Transverse colon (tissue), 4 donors: ENCODE results near the gene AP3B1. TPM values are rescaled to one million over a fixed set of nuclear protein-coding genes. Genes with fewer than 3 reads are reported as not detected.

Experiments used
- DNase-seq: peaks from one replicate; pipeline ENCODE4 v3.0.0-alpha.2; 2019
- H3K27ac ChIP-seq, 4 donors: fragments of 200-600 bp; sonication (generic); 2 replicates each; pipeline ENCODE4 v1.5.1; 2016 to 2018; ENCODE audit warnings: inconsistent platforms in 4 of 4
- H3K27me3 ChIP-seq: fragments of 200-600 bp; sonication (generic); 2 replicates; pipeline ENCODE4 v1.5.1; 2017; ENCODE audit warnings: inconsistent platforms
- H3K36me3 ChIP-seq, 4 donors: fragments of 200-600 bp; sonication (generic); 2 replicates each; pipeline ENCODE4 v1.5.1; 2017 to 2019; ENCODE audit warnings: inconsistent platforms in 4 of 4
- H3K4me1 ChIP-seq, 4 donors: fragments of 200-600 bp; sonication (generic); 2 replicates each; pipeline ENCODE4 v1.5.1; 2017 to 2020; ENCODE audit warnings: inconsistent platforms in 4 of 4
- H3K4me3 ChIP-seq, 4 donors: fragments of 200-600 bp; sonication (generic); 1 replicate in 1 of 4; 2 replicates in 3 of 4; pipeline versions ENCODE4 v1.5.1 to v1.6.1; 2017 to 2019; ENCODE audit warnings: inconsistent platforms in 4 of 4
- H3K9me3 ChIP-seq, 2 donors: fragments of 200-600 bp; sonication (generic); 2 replicates each; pipeline ENCODE4 v1.5.1; 2017 to 2019; ENCODE audit warnings: inconsistent platforms in 2 of 2
- CTCF ChIP-seq, 5 experiments: fragments of 200-600 bp in 3 of 5; fragments of 450-650 bp in 2 of 5; sonication (generic) in 3 of 5; IDR thresholded peaks; 1 replicate in 2 of 5; 2 replicates in 3 of 5; pipeline ENCODE4 v1.5.1; 2016 to 2017; ENCODE audit warnings: antibody characterized with exemption in 5 of 5, inconsistent platforms in 3 of 5, mild to moderate bottlenecking in 2 of 5, moderate library complexity in 1 of 5
- EP300 ChIP-seq: sonication (generic); formaldehyde crosslinking; IDR thresholded peaks from one replicate; pipeline ENCODE4 v1.6.1; 2017; ENCODE audit warnings: antibody characterized with exemption, low read depth
- POLR2A ChIP-seq: fragments of 450-650 bp; IDR thresholded peaks from one replicate; pipeline ENCODE4 v1.6.1; 2016; ENCODE audit warnings: antibody characterized with exemption, mild to moderate bottlenecking, moderate library complexity
- POLR2AphosphoS5 ChIP-seq, 3 donors: sonication (generic); formaldehyde crosslinking; IDR thresholded peaks; one replicate each; pipeline ENCODE4 v1.6.1; 2016; ENCODE audit warnings: antibody characterized with exemption in 3 of 3
- WGBS, 2 donors: methylation state at CpG; one replicate each; pipeline ENCODE4 v1.1.5; 2018; ENCODE audit warnings: low coverage in 1 of 2; 5-methylcytosine and 5-hydroxymethylcytosine counted together
- in situ Hi-C, 4 donors: fragments of 200-750 bp; cut with MboI; loops; one replicate each; pipeline versions ENCODE4 v1.15.0 to v1.15.1; 2017; ENCODE audit warnings: low sequenced_read_pairs in 3 of 4, low pct_ligation_motif_present in 1 of 4, low pct_unique_long_range_greater_than_20kb in 1 of 4
- intact Hi-C: fragments of 100-400 bp; cut with DNase I; formaldehyde crosslinking; loops from one replicate; pipeline ENCODE4 v1.15.1; 2023; ENCODE audit warnings: low total_unique reads
- total RNA-seq, 4 donors: library from RNA; depleted of rRNA; stranded (reverse); fragments of >200 nt; gene quantifications; one replicate each; pipeline ENCODE4 v1.1.0, GENCODE V29; 2016

Gene AP3B1
- total RNA-seq, 4 donors from 2014 or later: 45.7 to 61.3 (median 53.4) TPM

- H3K27ac ChIP-seq: no peak overlapping the region
- WGBS, 2 donors: 81 to 89% methylated on average over 3 of the region's 3 CpGs
- in situ Hi-C loops (no loop called here), intact Hi-C loops (no loop called here)
- H3K4me3 ChIP-seq: no peak overlapping the region
- H3K27me3 ChIP-seq: no peaks in the 10 kb centered on the region
- no peaks in the 10 kb centered on the region for H3K9me3 ChIP-seq
- DNase-seq: no peak
- peaks cover 0 to 30% (median 4%) of the 10 kb centered on the region in 4 donors for H3K36me3 ChIP-seq
- no peaks in the 10 kb centered on the region for H3K4me1 ChIP-seq
- TF ChIP-seq POLR2AphosphoS5 (IDR thresholded peaks at IDR 0.05): no peak
- no peak for TF ChIP-seq CTCF (IDR thresholded peaks at IDR 0.05)
- no peak for TF ChIP-seq POLR2A
- no peak for TF ChIP-seq EP300
Observed at GRCh38 chr5:78108564-78108963, 185.9 kb downstream of the AP3B1 start.

GRCh38 chr5:78103232-78103918 lies 191.1 kb downstream of the AP3B1 start:
- H3K36me3 ChIP-seq: peaks cover 0 to 30% (median 2%) of the 10 kb centered on the region in 4 donors
- 80 to 94% methylated on average over 2 to 4 of the region's 4 CpGs for WGBS, 2 donors
- in situ Hi-C loops: no loop called here
- no peak for TF ChIP-seq POLR2AphosphoS5 (IDR thresholded peaks at IDR 0.05)
- no peak for TF ChIP-seq POLR2A
- no peak for TF ChIP-seq CTCF (IDR thresholded peaks at IDR 0.05)
- TF ChIP-seq EP300: no peak
- H3K9me3 ChIP-seq: no peaks in the 10 kb centered on the region
- intact Hi-C loops: no loop called here
- no peak overlapping the region for H3K4me3 ChIP-seq
- no peaks in the 10 kb centered on the region for H3K27me3 ChIP-seq
- no peak for DNase-seq
- H3K27ac ChIP-seq: no peak overlapping the region
- no peaks in the 10 kb centered on the region for H3K4me1 ChIP-seq

- TF ChIP-seq POLR2A: no peak
- no peak for TF ChIP-seq POLR2AphosphoS5 (IDR thresholded peaks at IDR 0.05)
- TF ChIP-seq CTCF (IDR thresholded peaks at IDR 0.05): no peak
- no peak for TF ChIP-seq EP300
- Histone ChIP-seq H3K4me1 (no peaks in the 10 kb centered on the region), H3K9me3 (no peaks in the 10 kb centered on the region), H3K4me3 (no peak overlapping the region), H3K36me3 (peaks cover 0 to 26% (median 0%) of the 10 kb centered on the region in 4 donors), H3K27ac (no peak overlapping the region), H3K27me3 (no peaks in the 10 kb centered on the region)
- intact Hi-C loops: no loop called here
- no peak for DNase-seq
- in situ Hi-C loops: no loop called here
Observed at GRCh38 chr5:78102500-78102899, 192.0 kb downstream of the AP3B1 start.

GRCh38 chr5:78095125-78095524 lies 199.4 kb downstream of the AP3B1 start:
- H3K4me3 ChIP-seq: no peak overlapping the region
- no peak overlapping the region for H3K27ac ChIP-seq
- H3K36me3 ChIP-seq: peaks cover 0 to 14% (median 0%) of the 10 kb centered on the region in 4 donors
- in situ Hi-C loops (no loop called here), intact Hi-C loops (no loop called here)
- H3K4me1 ChIP-seq: no peaks in the 10 kb centered on the region
- TF ChIP-seq CTCF (IDR thresholded peaks at IDR 0.05) (no peak), POLR2A (no peak), EP300 (no peak), POLR2AphosphoS5 (IDR thresholded peaks at IDR 0.05) (no peak)
- no peaks in the 10 kb centered on the region for H3K9me3 ChIP-seq
- no peak for DNase-seq
- H3K27me3 ChIP-seq: no peaks in the 10 kb centered on the region
